ENCODE data around the gene SUPT3H. TPM values are rescaled to one million over a fixed set of nuclear protein-coding genes. Genes with fewer than 3 reads are reported as not detected.

SUPT3H gene
- total and polyA plus RNA-seq, 2 of the 8 experiments (the other 6 are each of a cell fraction or from before 2014, with no cell fraction given), result 18.8 to 23.0 TPM

- no peak for TF ChIP-seq CHD7 (IDR thresholded peaks at IDR 0.05; ENCODE audit: insufficient replicate concordance, low read length)
- TF ChIP-seq E2F6 (IDR thresholded peaks at IDR 0.05), result no peak
- TF ChIP-seq BACH1 (IDR thresholded peaks at IDR 0.05; ENCODE audit: low read length), result no peak
- TF ChIP-seq YY1 (IDR thresholded peaks at IDR 0.05; ENCODE audit: low read depth, low read length), result no peak
- no peak for TF ChIP-seq RBBP5 (IDR thresholded peaks at IDR 0.05; ENCODE audit: borderline replicate concordance, low read depth, low read length)
- TF ChIP-seq PHF8 (conservative IDR thresholded peaks at IDR 0.05; ENCODE audit: low read depth, low read length), result no peak
- no peak for TF ChIP-seq TBP (IDR thresholded peaks at IDR 0.05; ENCODE audit: low read depth, low read length)
Measured at GRCh38 chr6:44851176-44851575, 526.6 kb downstream of the SUPT3H start (continued).
